NCI-H146 treated with DMSO at 0.1 percent for 48 hours (cell line): ENCODE measurements around the gene CAPN12.
"Not testable (repeated sequence)": the region's sequence is repeated elsewhere in the genome, so short reads cannot be mapped to it uniquely, and the experiment has no call there.

Experiments
- DNase-seq: peaks from one replicate; lab custom pipeline; 2025; ENCODE audit not compliant: unreplicated experiment; lab: John Stamatoyannopoulos, UW

CAPN12 gene, protein sequence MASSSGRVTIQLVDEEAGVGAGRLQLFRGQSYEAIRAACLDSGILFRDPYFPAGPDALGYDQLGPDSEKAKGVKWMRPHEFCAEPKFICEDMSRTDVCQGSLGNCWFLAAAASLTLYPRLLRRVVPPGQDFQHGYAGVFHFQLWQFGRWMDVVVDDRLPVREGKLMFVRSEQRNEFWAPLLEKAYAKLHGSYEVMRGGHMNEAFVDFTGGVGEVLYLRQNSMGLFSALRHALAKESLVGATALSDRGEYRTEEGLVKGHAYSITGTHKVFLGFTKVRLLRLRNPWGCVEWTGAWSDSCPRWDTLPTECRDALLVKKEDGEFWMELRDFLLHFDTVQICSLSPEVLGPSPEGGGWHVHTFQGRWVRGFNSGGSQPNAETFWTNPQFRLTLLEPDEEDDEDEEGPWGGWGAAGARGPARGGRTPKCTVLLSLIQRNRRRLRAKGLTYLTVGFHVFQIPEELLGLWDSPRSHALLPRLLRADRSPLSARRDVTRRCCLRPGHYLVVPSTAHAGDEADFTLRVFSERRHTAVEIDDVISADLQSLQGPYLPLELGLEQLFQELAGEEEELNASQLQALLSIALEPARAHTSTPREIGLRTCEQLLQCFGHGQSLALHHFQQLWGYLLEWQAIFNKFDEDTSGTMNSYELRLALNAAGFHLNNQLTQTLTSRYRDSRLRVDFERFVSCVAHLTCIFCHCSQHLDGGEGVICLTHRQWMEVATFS

DNA sequence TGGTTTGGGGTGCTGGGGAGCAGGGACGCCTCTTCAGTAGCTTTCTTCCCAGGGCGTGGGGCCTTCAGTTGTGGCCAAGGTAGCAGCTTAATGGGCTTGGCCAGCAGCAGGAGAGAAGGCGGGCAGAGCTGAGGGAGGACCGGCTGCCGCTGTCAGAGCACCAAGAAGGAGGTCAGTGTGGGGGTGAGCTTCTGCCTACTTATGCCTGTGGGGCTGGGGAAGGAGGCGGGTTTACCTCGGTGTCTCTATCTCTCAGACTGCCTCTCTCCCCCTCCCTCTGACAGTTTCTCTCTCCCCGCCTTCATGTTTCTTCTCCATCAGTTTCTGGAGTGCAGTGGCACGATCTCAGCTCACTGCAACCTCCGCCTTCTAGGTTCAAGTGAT is at the start of gene CAPN12:
TSS of gene CAPN12 (minus strand) at position 177 of the 384 bp plus-strand sequence. CDS start 309 bp downstream, outside the sequence.
- DNase-seq, result no peak

DNA sequence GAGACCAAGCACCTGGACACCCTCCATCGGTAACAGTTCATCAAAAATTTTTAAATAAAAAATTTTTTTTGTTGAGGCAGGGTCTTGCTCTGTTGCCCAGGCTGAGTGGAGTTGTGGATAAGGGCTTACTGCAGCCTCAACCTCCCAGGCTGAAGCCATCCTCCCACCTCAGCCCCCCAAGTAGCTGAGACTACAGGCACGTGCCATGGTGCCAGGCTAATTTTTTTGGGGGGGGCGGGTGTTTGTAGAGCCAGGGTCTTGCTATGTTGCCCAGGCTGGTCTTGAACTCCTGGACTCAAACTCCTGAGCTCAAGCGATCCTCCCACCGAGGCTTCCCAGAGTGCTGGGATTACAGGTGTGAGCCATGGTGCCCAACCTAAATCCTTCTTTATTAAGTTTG is 49.4 kb upstream of the CAPN12 start:
- no peak for DNase-seq

DNA sequence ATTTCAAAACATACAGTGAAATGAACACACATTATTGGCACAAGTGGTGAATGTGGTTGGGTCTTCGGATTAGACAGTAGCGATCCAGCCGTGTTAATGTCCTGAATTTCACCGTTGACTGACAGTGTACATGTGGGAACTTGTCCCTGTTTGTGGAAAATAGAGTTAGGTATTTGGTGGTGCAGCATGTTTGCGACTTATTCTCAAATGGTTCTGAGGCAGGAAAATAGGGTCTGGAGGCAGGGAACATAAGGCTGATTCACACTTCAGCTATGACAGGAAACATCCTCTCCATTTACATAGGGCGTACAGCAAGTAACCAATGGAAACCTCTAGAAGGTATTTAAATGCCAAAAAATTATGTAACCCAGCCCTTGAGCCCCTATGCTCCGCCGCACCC is 48.9 kb upstream of the CAPN12 start:
- DNase-seq, result no peak

DNA sequence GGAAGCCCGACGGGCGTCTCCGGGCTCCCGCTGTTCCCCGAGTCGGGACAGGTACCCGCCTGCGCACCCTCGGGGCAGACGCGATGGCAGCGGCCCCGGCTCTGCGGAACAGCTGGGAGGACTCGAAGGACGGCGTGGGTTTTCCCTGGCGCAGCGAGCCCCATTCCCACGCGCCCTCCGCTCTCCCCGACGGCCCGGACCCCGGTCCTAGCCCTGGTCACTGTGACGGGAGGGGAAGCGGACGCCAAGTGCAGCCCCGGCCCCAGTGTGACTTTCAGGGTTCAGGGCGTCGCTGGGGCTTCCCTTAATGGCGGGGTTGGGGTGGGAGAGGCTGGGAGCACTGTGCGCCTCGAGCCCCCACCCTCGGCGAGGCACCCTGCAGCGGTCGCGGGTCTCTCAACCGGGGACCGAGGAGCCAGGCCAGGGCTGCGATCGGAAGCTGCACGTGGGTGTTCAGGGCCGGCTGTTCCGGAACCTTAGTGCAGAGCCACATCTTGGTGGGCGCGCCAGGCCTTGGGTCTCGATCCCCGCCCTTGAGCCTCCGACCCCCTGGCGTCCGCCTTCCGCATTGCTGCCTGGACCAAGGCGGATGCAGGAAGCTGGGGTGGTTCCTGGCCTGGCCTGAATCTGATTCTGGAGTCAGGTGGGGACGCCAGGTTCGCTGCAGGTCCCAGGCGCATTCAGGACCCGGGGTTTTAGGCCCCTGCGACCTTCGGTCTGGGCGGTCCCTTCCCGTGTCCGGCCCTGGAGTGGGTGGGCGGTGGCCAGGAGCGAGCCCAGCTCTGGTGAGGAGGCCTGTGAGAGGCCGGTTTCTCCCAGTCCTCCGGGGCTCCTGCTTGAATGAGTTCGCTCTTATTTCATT is 48.2 kb upstream of the CAPN12 start:
- DNase-seq, result no peak

GRCh38 chr19:38791451-38792064 is 47.3 kb upstream of the CAPN12 start:
- DNase-seq, result not testable (repeated sequence)

DNA sequence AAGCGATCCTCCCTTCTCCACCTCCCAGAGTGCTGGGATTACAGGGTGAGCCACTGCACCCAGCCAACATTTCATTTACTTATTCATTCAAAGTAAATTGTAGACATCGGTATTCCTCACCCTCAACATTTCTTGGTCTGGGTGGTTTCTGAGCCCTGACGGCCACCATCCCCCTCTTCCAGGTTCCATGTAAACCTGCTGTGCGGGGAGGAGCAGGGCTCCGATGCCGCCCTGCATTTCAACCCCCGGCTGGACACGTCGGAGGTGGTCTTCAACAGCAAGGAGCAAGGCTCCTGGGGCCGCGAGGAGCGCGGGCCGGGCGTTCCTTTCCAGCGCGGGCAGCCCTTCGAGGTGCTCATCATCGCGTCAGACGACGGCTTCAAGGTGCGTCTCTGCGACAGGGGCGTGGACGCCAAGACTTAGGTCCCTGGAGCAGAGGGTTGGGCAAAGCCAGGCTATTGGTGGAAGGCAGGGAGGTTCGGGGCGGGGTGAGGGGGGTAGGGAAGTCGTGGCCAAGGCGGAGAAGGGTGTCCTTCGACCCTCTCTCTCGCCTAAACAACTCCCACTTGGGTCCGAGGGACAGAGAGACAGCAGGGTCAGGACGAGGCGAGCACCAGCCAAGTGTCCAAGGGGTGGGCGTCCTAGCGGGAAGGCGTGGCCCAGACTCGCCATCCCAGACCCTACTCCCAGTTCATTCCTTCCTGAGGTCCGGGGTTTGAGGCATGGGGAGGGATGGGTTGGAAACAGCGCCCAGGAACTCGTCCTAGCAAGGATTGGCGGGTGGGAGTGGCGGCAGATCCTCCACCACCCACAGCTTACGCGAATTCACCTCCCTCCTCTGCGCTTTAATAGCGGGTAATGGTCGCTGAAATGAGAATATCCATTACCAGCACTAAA is 46.5 kb upstream of the CAPN12 start:
- DNase-seq, result not testable (repeated sequence)

- no peak for DNase-seq
Measured at GRCh38 chr19:38788478-38789243, 44.4 kb upstream of the CAPN12 start, which contains the start of gene LGALS7B. LGALS7B (plus strand) TSS chr19:38789200; CDS start chr19:38789227, 27 bp downstream.

DNA sequence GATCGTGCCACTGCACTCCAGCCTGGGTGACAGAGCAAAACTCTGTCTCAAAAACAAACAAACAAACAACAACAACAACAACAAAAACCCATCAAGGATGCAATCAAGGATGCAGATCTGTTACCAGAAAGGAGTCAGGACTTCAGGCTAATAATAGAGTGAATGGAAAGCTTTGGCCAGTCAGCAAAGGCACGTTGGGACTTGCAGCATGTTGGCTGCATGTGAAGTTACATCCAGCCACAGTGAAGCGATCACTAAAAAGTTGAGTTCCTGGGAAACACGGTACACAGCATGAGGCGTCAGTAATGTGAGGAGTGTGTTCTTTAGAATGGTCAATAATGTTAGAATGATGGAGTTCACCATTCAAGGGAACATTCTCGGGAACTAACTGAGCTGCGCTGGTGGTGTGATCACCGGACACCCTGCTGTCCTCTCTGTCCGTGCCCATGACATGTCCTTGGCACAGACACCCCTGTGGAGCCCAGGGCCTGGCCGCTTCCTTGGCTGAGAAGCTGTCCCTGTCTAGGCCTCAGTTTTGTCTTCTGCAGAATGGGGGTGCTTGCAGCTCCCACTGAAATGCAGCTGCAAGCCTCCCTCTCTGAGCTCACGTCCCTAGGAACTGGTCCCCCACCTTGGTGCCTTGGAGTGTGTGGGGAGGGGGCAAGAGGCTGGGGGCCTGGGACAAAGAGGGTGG is 42.4 kb upstream of the CAPN12 start:
- no peak for DNase-seq

DNA sequence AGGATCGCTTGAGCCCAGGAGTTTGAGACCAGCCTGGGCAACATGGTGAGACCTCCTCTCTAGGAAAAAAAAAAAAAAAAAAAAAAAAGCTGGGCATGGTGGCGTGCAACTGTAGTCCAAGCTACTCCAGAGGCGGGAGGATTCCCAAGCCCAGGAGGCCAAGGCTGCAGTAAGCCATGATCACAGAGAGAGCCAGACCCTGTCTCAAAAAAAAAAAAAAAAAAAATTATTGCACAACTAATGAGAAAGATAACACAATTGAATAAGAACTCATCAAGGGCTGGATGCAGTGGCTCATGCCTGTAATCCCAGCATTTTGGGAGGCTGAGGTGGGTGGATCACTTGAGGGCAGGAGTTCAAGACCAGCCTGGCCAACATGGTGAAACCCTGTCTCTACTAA is 41.8 kb upstream of the CAPN12 start:
- not testable (repeated sequence) for DNase-seq

DNA sequence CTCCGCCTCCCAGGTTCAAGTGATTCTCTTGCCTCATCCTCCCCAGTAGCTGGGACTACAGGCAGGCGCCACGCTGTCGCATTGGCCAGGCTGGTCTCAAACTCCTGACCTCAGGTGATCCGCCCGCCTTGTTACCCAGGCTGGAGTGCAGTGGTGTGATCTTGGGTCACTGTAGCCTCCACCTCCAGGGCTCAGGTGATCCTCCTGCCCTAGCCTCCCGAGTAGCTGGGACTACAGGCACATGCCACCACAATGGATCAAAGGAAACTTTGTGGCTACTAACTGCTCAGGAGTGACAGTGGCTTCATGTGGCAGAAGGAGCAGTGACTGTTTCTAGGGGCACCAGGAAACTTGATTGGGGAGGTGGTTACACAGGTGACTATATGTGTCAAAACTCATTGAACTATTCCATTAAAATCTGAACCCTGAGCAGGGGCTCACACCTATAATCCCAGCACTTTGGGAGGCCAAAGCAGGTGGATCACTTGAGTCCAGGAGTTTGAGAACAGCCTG is 41.0 kb upstream of the CAPN12 start:
- DNase-seq, result no peak

DNA sequence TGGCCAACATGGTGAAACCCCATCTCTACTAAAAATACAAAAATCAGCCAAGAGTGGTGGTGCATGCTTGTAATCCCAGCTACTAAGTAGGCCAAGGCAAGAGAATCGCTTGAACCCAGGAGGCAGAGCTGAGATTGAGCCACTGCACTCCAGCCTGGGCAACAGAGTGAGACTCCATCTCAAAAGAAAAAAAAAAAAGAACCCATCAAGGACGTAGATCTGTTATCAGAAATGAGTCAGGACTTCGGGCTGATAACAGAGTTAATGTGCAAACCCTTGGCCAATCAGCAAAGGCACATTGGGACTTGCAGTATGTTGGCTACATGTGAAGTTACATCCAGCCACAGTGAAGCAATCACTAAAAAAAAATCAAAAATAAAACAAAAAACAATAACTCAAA is 40.0 kb upstream of the CAPN12 start:
- no peak for DNase-seq

DNA sequence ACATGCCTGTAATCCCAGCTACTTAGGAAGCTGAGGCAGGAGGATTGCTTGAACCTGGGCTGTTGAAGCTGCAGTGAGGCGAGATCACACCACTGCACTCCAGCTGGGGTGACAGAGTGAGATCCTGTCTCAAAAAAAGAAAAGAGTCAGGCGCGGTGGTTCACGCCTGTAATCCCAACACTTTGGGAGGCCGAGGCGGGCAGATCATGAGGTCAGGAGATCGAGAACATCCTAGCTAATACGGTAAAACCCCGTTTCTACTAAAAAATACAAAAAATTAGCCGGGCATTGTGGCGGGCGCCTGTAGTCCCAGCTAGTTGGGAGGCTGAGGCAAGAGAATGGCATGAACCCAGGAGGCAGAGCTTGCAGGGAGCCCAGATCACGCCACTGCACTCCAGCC is 37.9 kb upstream of the CAPN12 start:
- not testable (repeated sequence) for DNase-seq

- DNase-seq, result peak; percentile 41
Measured at GRCh38 chr19:38781058-38781457, 36.8 kb upstream of the CAPN12 start.

DNA sequence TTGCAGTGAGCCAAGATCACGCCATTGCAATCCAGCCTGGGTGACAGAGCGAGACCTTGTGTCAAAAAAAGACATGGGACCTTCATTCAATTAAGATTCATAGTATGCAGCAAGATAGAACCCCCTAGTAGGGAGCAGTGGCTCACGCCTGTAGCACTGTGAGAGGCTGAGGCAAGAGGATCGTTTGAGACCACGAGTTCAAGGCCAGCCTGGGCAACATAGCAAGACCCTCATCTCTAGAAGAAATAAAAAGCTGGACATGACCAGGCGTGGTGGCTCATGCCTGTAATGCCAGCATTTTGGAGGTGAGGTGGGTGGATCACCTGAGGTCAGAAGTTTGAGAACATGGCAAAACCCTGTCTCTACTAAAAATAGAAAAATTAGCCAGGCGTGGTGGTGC is 36.2 kb upstream of the CAPN12 start:
- no peak for DNase-seq

DNA sequence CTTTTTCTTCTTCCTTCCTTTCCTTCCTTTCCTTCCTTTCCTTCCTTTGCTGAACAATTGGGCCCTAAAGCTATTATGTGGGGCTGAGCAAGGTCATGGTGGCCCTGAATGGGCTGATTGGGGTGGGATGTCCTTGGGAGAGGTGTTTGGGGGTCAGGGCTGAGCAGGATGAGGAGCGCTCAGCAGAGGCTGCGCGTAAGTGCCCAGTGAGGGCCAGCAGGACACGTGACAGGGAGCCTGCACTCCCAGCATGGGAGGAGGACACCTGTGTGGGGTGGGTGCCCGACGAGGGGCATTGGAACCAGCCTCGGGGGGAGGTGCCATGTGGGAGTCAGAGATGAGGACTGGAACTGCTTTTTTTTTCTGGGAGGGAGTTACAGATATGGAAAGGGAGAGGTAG is 34.5 kb upstream of the CAPN12 start:
- DNase-seq, result no peak

DNA sequence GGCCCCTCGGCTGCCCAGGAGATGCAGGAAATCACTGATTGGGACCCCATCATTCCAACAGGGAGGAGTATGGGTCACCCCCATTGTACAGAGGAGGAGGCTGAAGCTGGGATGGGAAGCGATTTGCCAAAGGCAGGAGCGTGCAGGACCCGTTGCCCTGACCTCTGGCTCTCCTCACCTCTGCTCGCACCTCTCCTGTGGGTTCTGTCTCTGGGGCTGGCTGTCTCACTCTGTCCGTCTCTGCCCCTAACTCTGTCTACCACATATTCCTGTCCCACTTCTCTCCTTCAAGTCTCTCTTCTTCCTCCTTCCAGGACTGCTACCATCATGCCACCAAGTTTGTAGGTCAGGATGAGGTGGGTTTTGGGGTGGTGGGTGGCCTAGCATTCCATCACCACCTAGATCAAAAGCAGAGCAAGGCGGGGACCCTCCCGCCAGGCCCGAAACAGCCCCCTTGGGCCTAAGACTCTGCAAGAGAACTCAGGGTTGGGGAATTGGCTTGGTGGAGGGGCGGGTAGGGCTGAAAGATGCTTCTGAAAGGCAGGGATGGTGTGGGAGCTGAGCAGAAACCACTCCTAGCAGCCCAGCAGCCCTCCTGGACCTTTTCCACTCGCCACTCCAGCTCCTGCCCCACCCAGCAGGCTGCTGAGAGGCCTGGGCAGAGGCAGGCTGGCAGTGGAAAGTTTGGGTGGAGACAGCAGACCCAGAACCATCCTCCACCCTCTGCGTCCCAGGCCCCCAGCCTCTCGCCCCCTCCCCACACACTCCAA is 30.1 kb upstream of the CAPN12 start:
- DNase-seq, result no peak

DNA sequence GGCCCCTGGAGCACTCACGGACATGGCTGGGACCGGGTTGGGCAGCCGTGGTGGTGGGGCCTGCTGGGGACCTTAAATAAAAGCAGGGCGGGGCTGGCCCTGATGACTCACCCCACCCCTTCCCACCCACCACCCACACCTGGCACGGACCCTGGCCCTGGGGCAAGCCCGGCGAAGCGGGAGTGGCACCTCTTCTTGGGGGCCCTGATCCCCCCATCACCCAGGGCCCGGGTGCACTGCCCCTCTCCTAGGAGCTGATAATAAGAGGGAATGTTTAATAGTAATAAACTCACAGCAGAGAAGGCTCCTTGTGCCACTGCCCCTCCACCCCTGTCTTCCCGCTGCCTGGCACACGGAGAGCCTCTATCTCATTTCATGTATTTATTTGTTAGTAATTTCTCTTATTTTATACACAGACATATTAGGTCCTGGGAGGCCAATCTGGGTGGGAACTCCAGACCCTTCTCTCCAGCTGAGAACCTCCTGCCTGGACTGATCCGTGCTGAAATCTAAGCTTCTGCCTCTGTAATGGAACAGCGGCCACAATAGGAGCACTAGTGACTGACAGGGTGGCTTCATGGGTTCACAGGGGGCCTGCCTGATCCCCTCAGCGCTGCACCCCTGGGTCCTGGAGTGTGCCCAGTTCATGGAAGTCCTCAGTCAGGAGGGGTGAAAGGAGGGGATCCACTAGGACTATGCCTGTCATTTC is 29.3 kb upstream of the CAPN12 start, which contains the start of gene LGALS7:
TSS of gene LGALS7 (minus strand) at position 49 of the 709 bp plus-strand sequence. CDS start at position 24, 25 bp downstream.
- no peak for DNase-seq
